MM.1S (cell line): Measurements from ENCODE around the gene PKD1L1.

Source experiments
- CTCF ChIP-seq: fragments of 300-600 bp; sonication (generic); IDR thresholded peaks from 2 replicates; pipeline ENCODE4 v1.5.1; 2016; ENCODE audit warnings: antibody characterized with exemption, low read length, mixed read lengths
- EZH2 ChIP-seq: fragments of 300-600 bp; sonication (generic); optimal IDR thresholded peaks from 2 replicates; pipeline ENCODE3; 2017; ENCODE audit warnings: low read depth, mild to moderate bottlenecking, antibody characterized with exemption, low read length, mixed read lengths
- EZH2phosphoT487 ChIP-seq: fragments of 300-600 bp; sonication (generic); IDR thresholded peaks from 2 replicates; pipeline ENCODE4 v1.6.1; 2018; ENCODE audit warnings: antibody characterized with exemption, low read length

GRCh38 chr7:47982610-47983009, 34.3 kb upstream of the PKD1L1 start:
- TF ChIP-seq CTCF (no peak), EZH2 (no peak), EZH2phosphoT487 (no peak)
